Neural progenitor cell (in vitro differentiated cells): ENCODE measurements around the gene TMEM108.

ENCODE experiments used
- EZH2 ChIP-seq: fragments of 200-600 bp; sonication (generic); IDR thresholded peaks from 2 replicates; pipeline ENCODE4 v1.6.1; 2017; ENCODE audit warnings: antibody characterized with exemption, mild to moderate bottlenecking, moderate library complexity
- EZH2phosphoT487 ChIP-seq: fragments of 200-600 bp; sonication (generic); IDR thresholded peaks from 2 replicates; pipeline ENCODE4 v1.6.1; 2017; ENCODE audit warnings: antibody characterized with exemption
- TF ChIP-seq, protein P1 (sequence below): fragments of 200-600 bp; sonication (generic); IDR thresholded peaks from 2 replicates; pipeline ENCODE4 v1.5.1; 2017; ENCODE audit warnings: antibody characterized with exemption, mild to moderate bottlenecking

GRCh38 chr3:133125802-133126201 is 87.6 kb downstream of the TMEM108 start:
- TF ChIP-seq EZH2phosphoT487: no peak
- TF ChIP-seq, protein P1, sequence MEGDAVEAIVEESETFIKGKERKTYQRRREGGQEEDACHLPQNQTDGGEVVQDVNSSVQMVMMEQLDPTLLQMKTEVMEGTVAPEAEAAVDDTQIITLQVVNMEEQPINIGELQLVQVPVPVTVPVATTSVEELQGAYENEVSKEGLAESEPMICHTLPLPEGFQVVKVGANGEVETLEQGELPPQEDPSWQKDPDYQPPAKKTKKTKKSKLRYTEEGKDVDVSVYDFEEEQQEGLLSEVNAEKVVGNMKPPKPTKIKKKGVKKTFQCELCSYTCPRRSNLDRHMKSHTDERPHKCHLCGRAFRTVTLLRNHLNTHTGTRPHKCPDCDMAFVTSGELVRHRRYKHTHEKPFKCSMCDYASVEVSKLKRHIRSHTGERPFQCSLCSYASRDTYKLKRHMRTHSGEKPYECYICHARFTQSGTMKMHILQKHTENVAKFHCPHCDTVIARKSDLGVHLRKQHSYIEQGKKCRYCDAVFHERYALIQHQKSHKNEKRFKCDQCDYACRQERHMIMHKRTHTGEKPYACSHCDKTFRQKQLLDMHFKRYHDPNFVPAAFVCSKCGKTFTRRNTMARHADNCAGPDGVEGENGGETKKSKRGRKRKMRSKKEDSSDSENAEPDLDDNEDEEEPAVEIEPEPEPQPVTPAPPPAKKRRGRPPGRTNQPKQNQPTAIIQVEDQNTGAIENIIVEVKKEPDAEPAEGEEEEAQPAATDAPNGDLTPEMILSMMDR: no peak
- no peak for TF ChIP-seq EZH2
